GM23338 (cell line): Measurements from ENCODE around the gene TBX3. TPM values are rescaled to one million over a fixed set of nuclear protein-coding genes. Genes with fewer than 3 reads are reported as not detected.

Source experiments
- ATAC-seq: fragments of 200-7000 bp; cut with Tn5 transposase; 3 replicates; pipeline ENCODE4 v1.9.1; 2020
- DNase-seq: peaks from one replicate; pipeline ENCODE4 v3.0.0-alpha.2; 2015; ENCODE audit warnings: low spot score
- H2AFZ ChIP-seq: fragments of 200-600 bp; sonication (generic); 2 replicates; pipeline ENCODE4 v1.8.0; 2016; ENCODE audit warnings: antibody characterized with exemption, mild to moderate bottlenecking, moderate library complexity
- H3F3A ChIP-seq: fragments of 200-600 bp; sonication (generic); replicated peaks from 2 replicates; pipeline ENCODE4 v1.8.0; 2017; ENCODE audit warnings: antibody characterized with exemption, mixed run types, low read depth
- H3K27ac ChIP-seq: fragments of 200-600 bp; sonication (generic); 2 replicates; pipeline ENCODE4 v1.6.1; 2016; ENCODE audit warnings: low read depth
- H3K27me3 ChIP-seq: fragments of 200-600 bp; sonication (generic); 2 replicates; pipeline ENCODE4 v1.8.0; 2016; ENCODE audit warnings: mild to moderate bottlenecking, mixed run types, moderate library complexity; ENCODE audit not compliant: insufficient read depth
- H3K36me3 ChIP-seq: fragments of 200-600 bp; sonication (generic); 2 replicates; pipeline ENCODE4 v1.8.0; 2016; ENCODE audit warnings: mild to moderate bottlenecking; ENCODE audit not compliant: insufficient read depth
- H3K4me1 ChIP-seq: fragments of 200-600 bp; sonication (generic); 2 replicates; pipeline ENCODE4 v1.8.0; 2016; ENCODE audit warnings: mild to moderate bottlenecking, moderate library complexity; ENCODE audit not compliant: insufficient read depth
- H3K4me2 ChIP-seq: fragments of 200-600 bp; sonication (generic); 2 replicates; pipeline ENCODE4 v1.7.1; 2017; ENCODE audit warnings: mixed run types
- H3K4me3 ChIP-seq: fragments of 200-600 bp; sonication (generic); 2 replicates; pipeline ENCODE4 v1.6.1; 2016; ENCODE audit warnings: mixed run types
- H3K79me2 ChIP-seq: fragments of 200-600 bp; sonication (generic); replicated peaks from 2 replicates; pipeline ENCODE4 v1.8.0; 2017; ENCODE audit warnings: mild to moderate bottlenecking; ENCODE audit not compliant: insufficient read depth
- H3K9me2 ChIP-seq: fragments of 200-600 bp; sonication (generic); 2 replicates; pipeline ENCODE4 v1.8.0; 2017; ENCODE audit not compliant: insufficient read depth
- H4K20me1 ChIP-seq: fragments of 200-600 bp; sonication (generic); replicated peaks from 2 replicates; pipeline ENCODE4 v1.8.0; 2017; ENCODE audit warnings: mild to moderate bottlenecking; ENCODE audit not compliant: insufficient read depth
- H3K27ac Mint-ChIP-seq: 2 replicates; pipeline ENCODE4 v1.8.0; 2020; ENCODE audit warnings: inconsistent platforms, mild to moderate bottlenecking, moderate library complexity, mixed read lengths
- H3K27me3 Mint-ChIP-seq: 3 replicates; pipeline ENCODE4 v1.8.0; 2022; ENCODE audit warnings: low read depth, mild to moderate bottlenecking, moderate library complexity, mixed read lengths, inconsistent platforms; ENCODE audit not compliant: insufficient read depth, poor library complexity
- H3K36me3 Mint-ChIP-seq: 3 replicates; pipeline ENCODE4 v1.8.0; 2021; ENCODE audit warnings: low read depth, mild to moderate bottlenecking, inconsistent platforms, moderate library complexity, mixed read lengths
- H3K4me1 Mint-ChIP-seq: 3 replicates; pipeline ENCODE4 v1.8.0; 2020; ENCODE audit warnings: mild to moderate bottlenecking, inconsistent platforms, mixed read lengths
- H3K4me3 Mint-ChIP-seq: 3 replicates; pipeline ENCODE4 v1.8.0; 2021; ENCODE audit warnings: moderate library complexity, mild to moderate bottlenecking, inconsistent platforms, mixed read lengths
- H3K9me3 Mint-ChIP-seq: 3 replicates; pipeline ENCODE4 v1.8.0; 2020; ENCODE audit warnings: moderate library complexity, mild to moderate bottlenecking, inconsistent platforms, mixed read lengths
- CREB1 ChIP-seq: fragments of 250-450 bp; sonication (Bioruptor Pico); IDR thresholded peaks from 2 replicates; pipeline ENCODE4 v1.5.0; 2020; ENCODE audit warnings: low read depth, mild to moderate bottlenecking, moderate library complexity
- CTCF ChIP-seq, 2 experiments: fragments of 200-600 bp in 1 of 2; sonication (generic) in 1 of 2; conservative IDR thresholded peaks; 2 replicates each; pipeline versions ENCODE4 v1.5.1 to v1.6.1; 2016 to 2017; ENCODE audit warnings: antibody characterized with exemption in 2 of 2, low read depth in 2 of 2, mild to moderate bottlenecking in 2 of 2, moderate library complexity in 1 of 2
- ETS1 ChIP-seq: IDR thresholded peaks from 2 replicates; pipeline ENCODE4 v1.6.1; 2016; ENCODE audit warnings: antibody characterized with exemption
- EZH2 ChIP-seq: fragments of 200-600 bp; sonication (generic); IDR thresholded peaks from one replicate; pipeline ENCODE4 v1.8.0; 2017; ENCODE audit warnings: antibody characterized with exemption, mild to moderate bottlenecking, low read depth; ENCODE audit not compliant: unreplicated experiment
- EZH2phosphoT487 ChIP-seq: fragments of 200-600 bp; sonication (generic); IDR thresholded peaks from one replicate; pipeline ENCODE4 v1.8.1; 2018; ENCODE audit warnings: antibody characterized with exemption; ENCODE audit not compliant: unreplicated experiment
- JUNB ChIP-seq: IDR thresholded peaks from one replicate; pipeline ENCODE4 v1.6.1; 2016; ENCODE audit warnings: antibody characterized with exemption; ENCODE audit not compliant: unreplicated experiment
- NANOG ChIP-seq: IDR thresholded peaks from 2 replicates; pipeline ENCODE4 v1.6.1; 2016; ENCODE audit warnings: antibody characterized with exemption, borderline replicate concordance
- POLR2AphosphoS5 ChIP-seq: IDR thresholded peaks from 2 replicates; pipeline ENCODE4 v1.6.1; 2016; ENCODE audit warnings: antibody characterized with exemption, low read depth
- REST ChIP-seq: IDR thresholded peaks from one replicate; pipeline ENCODE4 v1.6.1; 2018; ENCODE audit warnings: antibody characterized with exemption; ENCODE audit not compliant: unreplicated experiment
- STAT1 ChIP-seq: IDR thresholded peaks from one replicate; pipeline ENCODE4 v1.6.1; 2016; ENCODE audit warnings: antibody characterized with exemption; ENCODE audit not compliant: unreplicated experiment
- ZNF114 ChIP-seq: fragments of 250-450 bp; sonication (Bioruptor Pico); IDR thresholded peaks from 2 replicates; pipeline ENCODE4 v1.5.0; 2020; ENCODE audit warnings: mild to moderate bottlenecking, moderate library complexity
- ZNF331 ChIP-seq: fragments of 250-450 bp; sonication (Bioruptor Pico); IDR thresholded peaks from 2 replicates; pipeline ENCODE4 v1.5.0; 2020; ENCODE audit warnings: low read depth, mild to moderate bottlenecking, moderate library complexity
- ZNF462 ChIP-seq: fragments of 250-450 bp; sonication (Bioruptor Pico); IDR thresholded peaks from 2 replicates; pipeline ENCODE4 v1.5.0; 2020; ENCODE audit warnings: mild to moderate bottlenecking, moderate library complexity
- polyA plus RNA-seq: library from polyadenylated mRNA; unstranded; fragments of >200 nt; fragmentation: Nextera tagmentation; extraction: Ambion mirVana; gene quantifications from 2 replicates; pipeline ENCODE4 v1.2.1, GENCODE V29; 2016
- total RNA-seq: library from RNA; depleted of rRNA; stranded (reverse); fragments of >200 nt; shearing (Covaris generic); gene quantifications from 2 replicates; pipeline ENCODE4 v1.2.3, GENCODE V29; 2014

The TBX3 gene
- total and polyA plus RNA-seq, 2 experiments from 2014 or later = 0.18 to 0.24 TPM

GRCh38 chr12:114649585-114649984 is 34.4 kb downstream of the TBX3 start:
- no peaks in the 10 kb centered on the region for H3K27me3 ChIP-seq
- no peak for TF ChIP-seq EZH2phosphoT487
- TF ChIP-seq EZH2 = no peak
- no peak for TF ChIP-seq STAT1
- TF ChIP-seq ZNF331 (CRISPR knock-in tag) = no peak
- no peak for TF ChIP-seq ZNF114 (CRISPR knock-in tag)
- no peak for TF ChIP-seq JUNB
- no peak for TF ChIP-seq CREB1 (CRISPR knock-in tag)
- no peak for TF ChIP-seq POLR2AphosphoS5
- no peak for TF ChIP-seq REST
- no peak for TF ChIP-seq ETS1
- no peak for TF ChIP-seq ZNF462 (CRISPR knock-in tag)
- TF ChIP-seq CTCF (conservative IDR thresholded peaks at IDR 0.05; ENCODE audit: low read depth in 2 of 2) = no peak
- TF ChIP-seq NANOG = no peak
- no peaks in the 10 kb centered on the region for H3F3A ChIP-seq
- H3K27ac ChIP-seq = no peak overlapping the region
- H3K36me3 ChIP-seq = no peaks in the 10 kb centered on the region
- DNase-seq (peak; percentile 30), ATAC-seq (peak; percentile 50)
- 0 out of 2 replicates have a peak overlapping the region, but pooled peaks have one; percentile 20 for H3K4me2 ChIP-seq
- H3K4me1 ChIP-seq = peaks cover 5% of the 10 kb centered on the region; the same call in 1 of the 2 replicates
- no peaks in the 10 kb centered on the region for H3K36me3 Mint-ChIP-seq
- no peak overlapping the region for H3K4me3 Mint-ChIP-seq
- H3K27ac Mint-ChIP-seq = no peak overlapping the region
- peaks cover 2% of the 10 kb centered on the region for H3K27me3 Mint-ChIP-seq
- no peaks in the 10 kb centered on the region for H4K20me1 ChIP-seq
- no peaks in the 10 kb centered on the region; the same call in 2 of the 3 replicates for H3K4me1 Mint-ChIP-seq
- peak overlapping the region; percentile 97 for H2AFZ ChIP-seq
- H3K9me3 Mint-ChIP-seq = no peaks in the 10 kb centered on the region
- no peaks in the 10 kb centered on the region for H3K79me2 ChIP-seq
- H3K4me3 ChIP-seq = no peak overlapping the region
- no peaks in the 10 kb centered on the region for H3K9me2 ChIP-seq
